Superior temporal gyrus (tissue), 1 donor: ENCODE results near the gene B3GALT4.
A peak's percentile ranks its signal among the peaks of the same experiment; 100 is the strongest.
"Not testable (repeated sequence)": the region's sequence is repeated elsewhere in the genome, so short reads cannot be mapped to it uniquely, and the experiment has no call there.

Experiments
- DNase-seq: peaks from one replicate; pipeline ENCODE4 v3.0.0-alpha.2; 2016; ENCODE audit errors: extremely low spot score

B3GALT4 gene, protein sequence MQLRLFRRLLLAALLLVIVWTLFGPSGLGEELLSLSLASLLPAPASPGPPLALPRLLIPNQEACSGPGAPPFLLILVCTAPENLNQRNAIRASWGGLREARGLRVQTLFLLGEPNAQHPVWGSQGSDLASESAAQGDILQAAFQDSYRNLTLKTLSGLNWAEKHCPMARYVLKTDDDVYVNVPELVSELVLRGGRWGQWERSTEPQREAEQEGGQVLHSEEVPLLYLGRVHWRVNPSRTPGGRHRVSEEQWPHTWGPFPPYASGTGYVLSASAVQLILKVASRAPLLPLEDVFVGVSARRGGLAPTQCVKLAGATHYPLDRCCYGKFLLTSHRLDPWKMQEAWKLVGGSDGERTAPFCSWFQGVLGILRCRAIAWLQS

DNA sequence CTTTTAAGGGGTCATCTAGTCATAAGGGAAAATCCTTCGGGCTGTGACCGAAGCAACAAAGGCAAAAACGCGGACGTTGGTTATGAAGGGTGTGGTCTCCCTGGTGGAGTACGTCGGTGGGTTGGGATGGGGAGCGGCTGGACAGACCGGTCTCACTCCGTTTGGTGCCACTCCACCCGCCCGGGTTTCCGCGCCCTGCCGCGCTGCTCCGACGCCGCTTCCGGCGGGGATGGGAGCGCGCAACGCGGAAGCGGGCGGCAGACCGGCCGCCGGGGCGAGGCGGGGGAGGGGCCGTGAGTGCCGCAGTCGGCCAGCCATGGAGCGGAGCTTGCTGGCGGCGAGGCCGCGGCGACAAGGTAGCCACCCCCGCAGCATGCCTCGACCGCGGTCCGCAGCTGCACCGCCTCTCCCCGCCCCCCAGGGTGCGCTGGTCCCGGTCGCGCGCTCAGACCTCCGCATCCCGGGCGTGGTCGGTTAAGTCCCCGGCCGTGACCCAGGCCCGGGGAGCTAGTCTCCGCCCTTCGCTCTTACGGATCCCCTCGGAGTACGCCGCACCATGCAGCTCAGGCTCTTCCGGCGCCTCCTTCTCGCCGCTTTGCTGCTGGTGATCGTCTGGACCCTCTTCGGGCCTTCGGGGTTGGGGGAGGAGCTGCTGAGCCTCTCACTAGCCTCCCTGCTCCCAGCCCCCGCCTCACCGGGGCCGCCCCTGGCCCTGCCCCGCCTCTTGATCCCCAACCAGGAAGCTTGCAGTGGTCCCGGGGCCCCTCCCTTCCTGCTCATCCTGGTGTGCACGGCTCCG, at the start of gene B3GALT4:
TSS of gene B3GALT4 (plus strand) at position 260 of the 799 bp plus-strand sequence. CDS start at position 557, 297 bp downstream.
- DNase-seq: peak; percentile 29

DNA sequence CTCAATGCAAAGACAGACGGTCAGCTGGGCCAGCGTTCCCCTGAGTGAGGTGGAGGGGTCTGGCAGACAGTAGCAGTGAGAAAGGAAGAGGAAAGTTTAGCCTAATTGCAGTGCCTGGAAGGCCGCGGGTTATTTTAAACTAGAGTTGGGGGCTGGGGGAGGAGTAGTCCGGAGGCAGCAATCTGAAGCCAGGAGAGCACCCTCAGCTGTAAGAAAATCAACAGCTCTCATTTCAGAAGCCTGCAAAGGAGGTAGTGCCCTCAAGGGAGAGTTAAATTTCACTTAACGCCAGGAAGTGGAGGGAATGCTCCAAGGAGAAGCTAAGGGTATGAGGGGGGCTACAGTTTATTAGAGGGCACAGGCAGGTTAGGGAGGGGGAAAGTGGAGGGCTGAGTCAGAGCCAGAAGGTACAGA, 41.7 kb upstream of the B3GALT4 start:
- no peak for DNase-seq

DNA sequence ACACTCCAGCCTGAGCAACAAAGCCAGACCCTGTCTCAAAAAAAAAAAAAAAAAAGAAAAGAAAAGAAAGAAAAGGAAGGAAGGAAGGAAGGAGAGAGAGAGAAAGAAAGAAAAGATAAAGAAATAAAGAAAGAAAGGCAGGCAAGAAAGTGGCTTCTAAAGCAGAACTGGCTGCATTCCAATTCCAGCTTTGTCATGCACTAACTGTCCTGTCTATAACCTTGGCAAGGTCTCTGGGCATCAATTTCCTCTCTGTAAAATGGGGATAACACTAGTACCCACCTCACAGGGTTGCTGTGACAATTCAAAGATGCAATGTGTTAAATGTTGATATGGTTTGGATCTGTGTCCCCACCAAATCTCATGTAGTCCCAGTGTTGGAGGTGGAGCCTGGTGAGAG, 40.6 kb upstream of the B3GALT4 start:
- no peak for DNase-seq

DNA sequence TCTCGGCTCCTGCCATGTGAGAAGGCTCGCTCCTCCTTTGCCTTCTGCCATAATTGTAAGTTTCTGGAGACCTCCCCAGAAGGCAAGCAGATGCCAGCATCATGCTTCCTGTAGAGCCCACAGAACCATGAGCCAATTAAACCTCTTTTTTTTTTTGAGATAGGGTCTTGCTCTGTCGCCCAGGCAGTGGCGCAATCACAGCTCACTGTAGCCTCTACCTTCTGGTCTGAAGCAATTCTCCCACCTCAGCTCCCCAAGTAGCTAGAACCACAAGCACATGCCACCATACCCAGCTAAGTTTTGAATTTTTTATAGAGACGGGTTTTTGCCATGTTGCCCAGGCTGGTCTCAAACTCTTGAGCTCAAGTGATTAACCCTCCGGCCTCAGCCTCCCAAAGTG, 40.1 kb upstream of the B3GALT4 start:
- DNase-seq: no peak

DNA sequence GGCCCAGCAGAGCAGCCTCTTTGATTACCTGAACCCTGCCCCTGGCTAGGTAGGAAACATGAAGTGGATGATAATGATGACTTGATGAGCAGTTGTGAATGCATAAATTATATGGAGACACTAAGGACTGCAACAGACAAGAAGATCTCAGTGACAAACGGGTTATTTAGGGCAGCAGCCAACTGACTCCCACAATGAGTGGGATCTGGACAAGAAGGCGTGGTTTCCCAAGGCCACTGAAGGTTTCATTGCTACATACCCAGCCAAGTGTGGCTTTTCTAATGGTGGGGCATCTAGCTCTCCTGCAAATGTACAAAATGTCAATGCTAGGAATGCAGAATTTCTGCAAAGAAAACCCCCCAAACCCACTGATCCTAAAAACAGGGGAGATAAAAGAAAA, 39.2 kb upstream of the B3GALT4 start:
- DNase-seq: no peak

DNA sequence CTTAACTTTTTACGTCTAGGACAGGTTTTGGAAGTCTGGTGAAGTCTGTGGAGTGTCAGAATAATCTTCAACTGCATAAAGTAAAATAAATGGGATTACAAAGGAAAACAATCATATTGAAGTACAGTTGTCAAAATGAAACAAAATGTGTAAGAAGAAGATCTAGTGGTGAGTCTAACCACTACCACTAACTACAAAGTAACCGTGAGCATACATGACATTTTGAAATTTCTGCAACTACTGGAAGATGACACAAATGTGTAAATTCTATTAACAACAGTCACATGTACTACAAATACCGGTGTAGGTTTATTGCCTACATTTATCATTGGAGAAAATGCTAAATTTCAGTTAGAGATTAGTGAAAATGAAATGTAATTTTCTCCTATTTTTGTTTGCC, 35.0 kb upstream of the B3GALT4 start:
- no peak for DNase-seq

DNA sequence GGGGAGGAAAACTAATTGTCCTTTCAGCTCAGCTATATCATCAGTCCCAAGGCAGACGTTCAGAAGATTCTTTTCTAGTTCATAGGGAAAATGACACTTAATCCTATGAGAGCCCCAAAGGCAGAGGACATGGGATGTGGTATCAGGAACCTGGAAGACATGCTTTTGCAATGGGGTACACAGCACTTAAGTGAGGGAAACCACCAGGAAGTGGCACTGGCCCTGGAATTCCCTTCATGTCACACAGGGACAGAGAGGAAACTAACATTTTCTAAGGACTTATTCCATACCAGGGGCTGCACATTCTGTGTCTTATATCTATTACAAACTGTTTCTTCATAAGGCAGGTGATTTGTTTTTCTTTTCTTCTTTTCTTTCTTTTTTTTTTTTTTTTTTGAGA, 33.4 kb upstream of the B3GALT4 start:
- no peak for DNase-seq

DNA sequence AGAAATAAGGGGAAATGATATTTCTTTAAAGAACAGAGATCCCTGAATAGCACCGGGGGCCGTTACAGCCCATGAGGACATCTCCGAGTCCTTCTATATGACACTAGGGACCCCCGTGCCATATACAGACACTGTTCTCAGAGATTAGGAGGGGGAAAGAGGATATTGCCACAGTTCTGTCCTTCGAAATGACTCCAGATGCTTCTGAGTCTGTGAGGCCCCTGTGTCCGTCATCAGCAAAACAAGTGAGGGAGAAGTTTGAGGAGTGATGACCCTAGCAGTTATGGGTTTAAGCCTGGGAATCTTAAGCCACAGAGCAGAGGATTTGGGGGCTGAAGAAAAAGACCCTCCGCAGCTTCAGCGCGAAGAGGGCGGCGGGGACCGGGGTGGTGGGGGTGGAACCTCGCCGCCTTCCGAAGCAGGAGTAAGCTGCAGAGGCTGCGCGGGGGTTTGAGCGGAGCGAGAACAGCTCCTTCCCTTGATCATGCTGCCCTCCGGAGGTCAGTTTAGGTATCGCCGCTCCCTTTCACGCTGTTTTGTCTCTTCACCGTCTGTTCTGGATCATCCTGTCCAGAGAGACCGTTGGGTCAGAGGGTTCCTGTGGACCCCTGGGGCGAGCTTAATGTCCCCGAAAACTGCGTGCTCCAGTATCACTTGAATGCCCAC, 28.8 kb upstream of the B3GALT4 start:
- DNase-seq: peak; percentile 97

DNA sequence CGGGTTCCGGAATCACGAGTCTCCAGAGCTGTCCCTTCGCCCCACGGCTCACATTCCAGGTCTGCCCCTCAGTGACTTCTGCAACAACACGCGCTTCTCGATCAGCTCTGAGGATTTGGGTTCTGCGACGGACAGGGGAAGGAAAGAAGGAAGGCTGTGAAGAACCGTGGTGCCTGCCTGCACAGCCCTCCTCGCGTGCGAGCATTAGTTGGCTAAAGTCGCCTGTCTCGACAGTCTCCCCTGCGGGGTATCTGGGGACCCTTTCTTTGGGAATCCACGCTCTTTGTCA, 28.3 kb upstream of the B3GALT4 start:
- no peak for DNase-seq

DNA sequence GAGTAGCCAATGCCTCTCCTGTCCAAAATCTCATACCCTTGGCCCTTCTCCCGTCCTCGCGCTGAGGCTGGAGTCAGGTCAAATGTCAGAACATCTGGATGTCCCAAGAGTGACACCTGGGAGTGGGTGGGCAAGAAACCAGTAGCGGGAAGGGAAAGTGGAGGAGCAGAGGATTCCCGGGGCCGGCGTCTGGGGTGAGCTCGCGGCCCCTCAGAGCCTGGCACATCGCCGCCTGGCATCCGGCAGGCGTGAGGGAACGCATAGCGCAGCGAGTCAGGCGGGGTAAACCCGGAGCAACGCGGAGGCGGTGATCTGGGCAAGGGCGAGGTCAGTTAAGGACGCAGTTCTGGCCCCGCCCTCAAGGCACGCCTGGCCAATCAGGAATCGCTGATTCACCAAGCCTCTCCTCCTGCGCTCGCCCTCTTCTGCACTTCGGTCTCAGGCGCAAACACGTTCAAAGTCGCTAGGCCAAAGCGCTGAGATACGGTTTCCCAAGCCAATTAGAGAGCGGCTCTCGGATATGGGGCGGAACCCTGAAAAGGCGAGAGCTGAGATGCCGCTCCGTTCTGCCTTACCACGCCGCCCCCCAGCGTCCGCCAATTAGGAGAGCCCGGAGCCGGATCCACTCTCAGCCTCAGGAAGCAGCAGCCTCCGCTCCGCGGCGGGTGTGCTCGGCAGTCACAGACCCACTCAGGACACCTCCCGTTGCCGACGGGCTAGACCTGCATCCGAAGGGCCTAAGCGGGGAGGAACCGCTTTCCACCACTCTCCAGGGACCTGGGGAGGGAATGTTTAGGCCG, 27.8 kb upstream of the B3GALT4 start:
- peak; percentile 99 for DNase-seq

DNA sequence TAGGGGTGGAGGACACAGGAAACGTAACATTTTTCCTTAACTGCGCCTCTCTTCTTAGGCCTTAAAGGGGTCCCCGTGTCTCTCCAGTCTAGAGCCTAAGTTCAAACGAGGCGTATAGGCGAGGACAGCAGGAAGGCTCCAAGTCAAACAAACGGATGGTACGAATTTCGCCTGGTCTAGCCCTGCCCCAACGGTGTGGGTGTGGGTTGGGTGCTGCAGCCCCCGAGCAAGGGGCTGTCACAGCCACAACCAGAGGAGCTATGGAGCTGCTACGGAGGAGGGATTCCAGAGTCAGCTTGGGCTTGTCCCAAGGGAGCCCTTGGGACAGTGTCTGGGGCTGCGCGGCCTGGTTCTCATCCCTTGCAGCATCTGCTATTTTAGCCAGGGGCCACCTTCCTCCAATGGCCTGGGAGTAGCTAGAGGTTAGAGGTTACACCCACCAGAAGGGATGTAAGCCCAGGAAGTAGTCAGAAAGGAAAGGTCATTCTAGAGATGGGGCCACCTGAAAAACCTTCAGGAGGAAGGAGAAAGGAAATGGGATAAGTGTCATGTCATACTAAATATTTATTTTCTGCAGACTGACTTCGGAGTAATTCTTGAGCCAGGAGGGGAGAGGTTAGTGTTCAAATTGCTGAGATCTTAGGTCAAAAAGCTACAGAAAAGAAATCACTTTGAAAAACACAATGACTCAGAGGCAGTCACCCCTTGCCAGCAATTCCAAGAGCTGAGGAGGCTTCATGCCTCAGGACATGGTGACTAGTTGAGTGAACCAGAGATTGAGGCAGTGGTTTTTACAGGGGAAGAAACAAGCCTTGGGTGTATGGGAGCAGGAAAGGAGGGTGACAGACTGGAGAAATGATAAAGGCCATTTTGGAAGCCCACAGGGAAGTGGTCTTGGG, 26.9 kb upstream of the B3GALT4 start:
- DNase-seq: no peak

DNA sequence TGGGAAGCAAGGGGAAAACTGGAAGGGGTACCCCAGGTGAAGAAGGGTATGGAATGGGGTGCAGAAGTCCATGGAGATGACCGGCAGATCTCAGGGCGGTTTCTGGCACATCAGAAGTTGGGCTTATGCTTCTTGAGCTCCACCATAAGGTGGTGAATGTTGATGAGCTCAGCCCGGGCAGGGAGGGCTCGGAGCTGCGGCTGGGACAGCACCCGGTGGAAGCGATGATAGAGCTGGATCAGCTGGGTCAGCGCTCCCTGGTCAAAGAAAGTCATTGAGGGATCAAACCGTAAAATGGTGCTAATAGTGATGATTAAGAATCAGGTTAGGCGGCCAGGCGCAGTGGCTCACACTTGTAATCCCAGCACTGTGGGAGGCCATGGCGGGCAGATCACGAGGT, 26.2 kb upstream of the B3GALT4 start:
- DNase-seq: no peak

DNA sequence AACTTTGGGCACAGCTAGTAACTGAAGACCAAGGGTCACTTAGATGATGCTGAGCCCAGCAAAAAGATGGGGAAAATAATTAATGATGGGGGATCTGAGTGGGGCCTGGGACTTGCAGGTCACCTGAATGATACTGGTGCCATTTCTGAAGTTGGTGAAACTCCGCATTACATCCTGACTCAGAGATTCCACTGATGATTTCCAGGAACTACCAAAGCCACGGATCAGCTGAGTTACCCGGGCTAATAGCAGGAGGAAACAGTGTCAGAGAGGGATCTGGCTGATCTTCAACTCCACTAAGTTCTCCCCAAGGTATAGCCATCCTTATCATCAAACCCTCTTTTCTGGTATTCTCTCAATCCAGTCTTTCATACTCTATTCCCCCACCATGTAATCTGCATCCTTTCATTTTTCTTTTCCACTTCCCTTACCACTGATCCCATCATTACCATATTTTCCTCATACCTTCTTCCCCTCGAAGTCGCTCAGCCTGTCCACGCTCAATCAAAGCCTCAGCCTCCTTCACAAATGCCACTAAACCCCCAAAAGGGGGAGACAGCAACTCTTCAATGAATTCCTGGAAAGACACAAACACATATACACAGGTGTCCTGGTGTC, 25.4 kb upstream of the B3GALT4 start:
- DNase-seq: no peak

DNA sequence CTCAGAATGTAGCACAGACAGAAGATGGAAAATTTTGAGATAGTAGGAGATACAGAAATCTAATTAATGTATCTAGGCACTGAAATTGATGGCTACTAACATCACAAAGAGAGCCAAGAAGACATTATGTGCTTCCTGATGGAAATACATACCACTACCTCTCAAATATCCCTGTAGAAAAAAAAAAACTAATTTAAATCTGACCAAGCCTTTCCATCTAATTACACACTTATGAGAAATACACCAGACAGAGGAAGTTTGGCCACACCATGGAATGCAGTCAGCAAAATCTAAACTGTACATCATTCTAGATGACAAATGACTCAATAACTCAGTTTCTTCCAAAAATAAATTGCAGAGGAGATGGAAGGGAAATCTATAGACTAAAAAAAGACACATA, 24.2 kb upstream of the B3GALT4 start:
- DNase-seq: no peak

DNA sequence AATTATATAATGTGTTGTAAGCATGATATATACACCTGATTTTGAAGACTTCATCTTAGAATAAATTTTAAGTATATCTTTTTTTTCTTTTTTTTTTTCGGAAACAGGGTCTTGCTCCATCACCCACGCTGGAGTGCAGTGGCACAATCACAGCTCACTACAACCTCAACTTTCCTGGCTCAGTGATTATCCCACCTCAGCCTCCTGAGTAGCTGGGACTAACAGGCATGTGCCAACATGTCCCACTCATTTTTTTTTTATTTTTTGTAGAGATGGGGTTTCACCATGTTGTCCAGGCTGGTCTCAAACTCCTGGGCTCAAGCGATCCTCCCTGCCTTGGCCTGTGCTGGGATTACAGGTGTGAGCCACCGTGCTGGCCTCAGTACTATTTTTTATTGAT, 22.3 kb upstream of the B3GALT4 start:
- no peak for DNase-seq

DNA sequence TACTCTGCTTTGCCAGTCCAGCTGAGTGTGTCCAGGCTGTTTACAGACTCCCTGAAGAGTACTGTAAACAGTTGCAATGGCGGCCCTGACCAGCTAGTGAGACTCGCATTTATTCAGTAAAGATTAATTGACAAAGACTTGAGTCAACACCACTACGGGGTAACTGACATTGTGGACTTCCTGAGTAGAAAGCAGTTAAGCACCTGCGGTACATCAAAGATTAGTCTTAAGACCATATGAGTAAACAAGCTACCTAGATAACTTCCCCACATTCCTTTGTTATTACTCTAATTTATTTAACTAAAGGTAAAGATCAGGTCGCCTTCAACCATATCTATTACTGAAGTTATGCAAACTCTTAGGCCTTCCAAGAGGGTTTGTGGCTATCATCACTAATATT, 17.9 kb upstream of the B3GALT4 start:
- no peak for DNase-seq

DNA sequence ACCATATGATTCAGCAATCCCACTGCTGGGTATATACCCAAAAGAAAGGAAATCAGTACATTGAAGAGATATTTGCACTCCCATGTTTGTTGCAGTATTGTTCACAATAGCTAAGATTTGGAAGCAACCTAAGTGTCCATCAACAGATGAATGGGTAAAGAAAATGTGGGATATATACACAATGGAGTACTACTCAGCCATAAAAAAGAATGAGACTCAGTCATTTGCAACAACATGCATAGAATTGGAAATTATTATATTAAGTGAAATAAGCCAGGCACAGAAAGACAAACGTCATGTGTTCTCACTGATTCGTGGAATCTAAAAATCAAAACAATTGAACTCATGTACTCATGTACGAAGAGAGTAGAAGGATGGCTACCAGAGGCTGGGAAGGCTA, 14.4 kb upstream of the B3GALT4 start:
- DNase-seq: not testable (repeated sequence)

DNA sequence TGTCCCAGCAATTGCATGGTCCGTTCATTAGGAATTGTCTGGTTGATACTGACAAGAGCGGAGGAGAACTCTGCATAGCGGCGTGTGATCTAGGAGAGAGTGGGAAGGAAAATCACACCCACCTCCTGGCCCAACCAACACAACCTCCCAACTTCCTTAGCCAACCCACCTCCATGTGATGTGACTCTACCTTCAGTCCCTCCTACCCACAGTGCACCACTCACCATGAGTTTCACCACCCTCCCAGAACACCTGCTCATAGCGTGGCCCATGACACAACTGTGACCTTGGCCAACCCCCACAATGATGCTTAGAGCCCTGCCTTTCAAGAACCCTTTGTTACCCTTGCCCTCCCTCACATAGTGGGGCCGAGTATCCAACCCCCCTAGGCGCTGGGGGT, 12.9 kb upstream of the B3GALT4 start:
- no peak for DNase-seq

DNA sequence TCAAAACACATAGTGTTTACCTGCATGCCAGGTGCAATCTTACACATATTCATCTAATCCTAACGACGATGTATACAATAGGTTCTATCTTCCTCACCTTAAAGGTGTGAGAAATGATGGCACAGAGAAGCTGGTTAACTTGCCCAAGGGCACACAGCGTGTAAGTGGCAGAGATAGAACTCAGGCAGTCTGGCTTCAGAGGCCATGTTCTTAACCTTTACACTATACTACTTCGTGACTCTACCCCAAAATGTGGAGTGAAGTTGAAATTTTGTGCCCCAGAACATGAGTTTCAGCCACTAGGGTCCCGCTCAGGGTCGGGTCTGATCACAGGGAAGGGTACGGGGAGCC, 5.8 kb upstream of the B3GALT4 start:
- DNase-seq: no peak

DNA sequence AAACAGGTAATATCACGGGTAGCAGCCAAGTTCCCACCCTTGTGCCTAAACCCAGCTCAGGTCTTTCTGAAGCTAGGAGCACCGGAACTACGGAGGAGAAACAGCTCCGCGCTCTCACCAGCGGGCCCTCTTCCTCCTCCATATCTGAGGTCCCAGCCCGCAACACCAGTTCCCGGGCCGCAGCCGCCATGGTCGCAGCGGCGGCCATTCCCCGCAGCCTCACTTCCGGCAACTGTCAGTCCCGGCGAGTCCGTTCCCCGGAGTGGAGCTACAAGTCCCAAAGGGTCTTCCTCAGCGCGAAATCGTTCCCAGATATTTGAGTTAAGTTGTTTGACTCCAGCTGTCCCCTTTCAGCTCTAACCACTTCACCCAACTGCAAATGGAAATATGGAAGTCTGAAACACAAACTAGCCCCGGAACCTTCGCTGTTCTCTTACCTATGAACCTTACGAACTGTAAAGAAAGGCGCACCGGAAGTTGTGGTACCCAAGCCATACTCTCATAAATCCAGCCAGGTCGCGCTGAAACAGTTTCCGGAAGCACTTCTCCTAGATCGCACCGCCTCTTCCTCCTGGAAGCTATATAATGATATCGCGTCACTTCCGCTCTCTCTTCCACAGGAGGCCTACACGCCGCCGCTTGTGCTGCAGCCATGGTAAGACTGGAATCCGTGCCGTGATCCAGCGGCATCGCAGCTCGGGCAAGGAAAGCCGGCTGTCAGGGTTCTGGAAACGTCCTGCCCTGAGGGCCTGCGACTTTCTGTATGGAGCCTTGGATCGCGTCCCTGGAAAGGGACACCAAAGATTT, 5.3 kb upstream of the B3GALT4 start, which contains the start of the genes RPS18 and VPS52:
TSS of gene RPS18 (plus strand) at position 608 of the 807 bp plus-strand sequence. CDS start at position 653, 45 bp downstream.
TSS of gene VPS52 (minus strand) at position 409 of the 807 bp plus-strand sequence. CDS start at position 208, 201 bp downstream.
- peak; percentile 100 for DNase-seq
